ENCODE measurements around the gene APCDD1.
"Not testable (repeated sequence)": the region's sequence is repeated elsewhere in the genome, so short reads cannot be mapped to it uniquely, and the experiment has no call there.

Gene APCDD1

GRCh38 chr18:10530852-10531251 is 76.4 kb downstream of the APCDD1 start:
- Histone ChIP-seq H3K79me2 (peaks cover 10% of the 10 kb centered on the region), H3K27me3 (ENCODE audit: control insufficient read depth, insufficient read depth, low read length) (no peaks in the 10 kb centered on the region), H3K4me2 (ENCODE audit: low read length) (no peak overlapping the region), H3K27ac (no peak overlapping the region), H3K4me3 (ENCODE audit: low read depth, low read length) (no peak overlapping the region), H3K9me3 (ENCODE audit: control insufficient read depth, low read length) (no peaks in the 10 kb centered on the region), H3K9ac (no peak overlapping the region), H2AFZ (no peak overlapping the region), H3K4me1 (peaks cover 2% of the 10 kb centered on the region), H3K36me3 (ENCODE audit: control insufficient read depth, insufficient read depth, low read length) (no peaks in the 10 kb centered on the region)
- TF ChIP-seq, protein P1, sequence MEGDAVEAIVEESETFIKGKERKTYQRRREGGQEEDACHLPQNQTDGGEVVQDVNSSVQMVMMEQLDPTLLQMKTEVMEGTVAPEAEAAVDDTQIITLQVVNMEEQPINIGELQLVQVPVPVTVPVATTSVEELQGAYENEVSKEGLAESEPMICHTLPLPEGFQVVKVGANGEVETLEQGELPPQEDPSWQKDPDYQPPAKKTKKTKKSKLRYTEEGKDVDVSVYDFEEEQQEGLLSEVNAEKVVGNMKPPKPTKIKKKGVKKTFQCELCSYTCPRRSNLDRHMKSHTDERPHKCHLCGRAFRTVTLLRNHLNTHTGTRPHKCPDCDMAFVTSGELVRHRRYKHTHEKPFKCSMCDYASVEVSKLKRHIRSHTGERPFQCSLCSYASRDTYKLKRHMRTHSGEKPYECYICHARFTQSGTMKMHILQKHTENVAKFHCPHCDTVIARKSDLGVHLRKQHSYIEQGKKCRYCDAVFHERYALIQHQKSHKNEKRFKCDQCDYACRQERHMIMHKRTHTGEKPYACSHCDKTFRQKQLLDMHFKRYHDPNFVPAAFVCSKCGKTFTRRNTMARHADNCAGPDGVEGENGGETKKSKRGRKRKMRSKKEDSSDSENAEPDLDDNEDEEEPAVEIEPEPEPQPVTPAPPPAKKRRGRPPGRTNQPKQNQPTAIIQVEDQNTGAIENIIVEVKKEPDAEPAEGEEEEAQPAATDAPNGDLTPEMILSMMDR (IDR thresholded peaks at IDR 0.05), result no peak

GRCh38 chr18:10533111-10533510 is 78.7 kb downstream of the APCDD1 start:
- Histone ChIP-seq H3K9me3 (ENCODE audit: control insufficient read depth, low read length) (no peaks in the 10 kb centered on the region), H3K79me2 (no peaks in the 10 kb centered on the region), H3K4me3 (ENCODE audit: low read depth, low read length) (no peak overlapping the region), H3K27ac (no peak overlapping the region), H3K4me1 (no peaks in the 10 kb centered on the region), H3K4me2 (ENCODE audit: low read length) (no peak overlapping the region), H3K36me3 (ENCODE audit: control insufficient read depth, insufficient read depth, low read length) (no peaks in the 10 kb centered on the region), H3K27me3 (ENCODE audit: control insufficient read depth, insufficient read depth, low read length) (no peaks in the 10 kb centered on the region), H3K9ac (no peak overlapping the region), H2AFZ (no peak overlapping the region)
- TF ChIP-seq, protein P1 (IDR thresholded peaks at IDR 0.05), result no peak

GRCh38 chr18:10536280-10536679 is 81.8 kb downstream of the APCDD1 start:
- H3K9me3 ChIP-seq (ENCODE audit: control insufficient read depth, low read length), result no peaks in the 10 kb centered on the region
- no peak overlapping the region for H2AFZ ChIP-seq
- H3K4me2 ChIP-seq (ENCODE audit: low read length), result no peak overlapping the region
- H3K9ac ChIP-seq, result no peak overlapping the region
- H3K36me3 ChIP-seq (ENCODE audit: control insufficient read depth, insufficient read depth, low read length), result no peaks in the 10 kb centered on the region
- H3K27ac ChIP-seq, result no peak overlapping the region
- no peaks in the 10 kb centered on the region for H3K27me3 ChIP-seq (ENCODE audit: control insufficient read depth, insufficient read depth, low read length)
- peaks cover 3% of the 10 kb centered on the region for H3K79me2 ChIP-seq
- no peak overlapping the region for H3K4me3 ChIP-seq (ENCODE audit: low read depth, low read length)
- TF ChIP-seq, protein P1 (IDR thresholded peaks at IDR 0.05), result no peak
- no peaks in the 10 kb centered on the region for H3K4me1 ChIP-seq

- H3K4me1 ChIP-seq, result no peaks in the 10 kb centered on the region
- no peaks in the 10 kb centered on the region for H3K36me3 ChIP-seq (ENCODE audit: control insufficient read depth, insufficient read depth, low read length)
Observed at GRCh38 chr18:10537765-10538164, 83.3 kb downstream of the APCDD1 start.

DNA sequence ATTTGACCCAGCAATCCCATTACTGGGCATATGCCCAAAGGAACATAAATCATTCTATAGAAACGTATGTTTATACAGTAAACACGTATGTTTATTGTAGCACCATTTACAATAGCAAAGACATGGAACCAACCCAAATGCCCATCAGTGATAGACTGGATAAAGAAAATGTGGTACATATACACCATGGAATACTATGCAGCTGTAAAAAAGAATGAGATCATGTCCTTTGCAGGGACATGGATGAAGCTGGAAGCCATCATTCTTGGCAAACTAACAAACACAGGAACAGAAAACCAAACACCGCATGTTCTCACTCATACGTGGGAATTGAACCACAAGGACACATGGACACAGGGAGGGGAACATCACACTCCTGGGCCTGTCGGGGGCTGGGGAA is 84.7 kb downstream of the APCDD1 start:
- not testable (repeated sequence) for H3K9me3 ChIP-seq (ENCODE audit: control insufficient read depth, low read length); H3K4me2 ChIP-seq (ENCODE audit: low read length); H3K36me3 ChIP-seq (ENCODE audit: control insufficient read depth, insufficient read depth, low read length); H3K9ac ChIP-seq; H3K79me2 ChIP-seq; H2AFZ ChIP-seq; H3K27ac ChIP-seq; H3K27me3 ChIP-seq (ENCODE audit: control insufficient read depth, insufficient read depth, low read length); H3K4me1 ChIP-seq; H3K4me3 ChIP-seq (ENCODE audit: low read depth, low read length)

More at GRCh38 chr18:10537765-10538164, 83.3 kb downstream of the APCDD1 start:
- H3K4me3 ChIP-seq (ENCODE audit: low read depth, low read length), result no peak overlapping the region
- peaks cover 3% of the 10 kb centered on the region for H3K79me2 ChIP-seq
- no peaks in the 10 kb centered on the region for H3K27me3 ChIP-seq (ENCODE audit: control insufficient read depth, insufficient read depth, low read length)
- H3K4me2 ChIP-seq (ENCODE audit: low read length), result no peak overlapping the region
- H2AFZ ChIP-seq, result no peak overlapping the region
- no peak overlapping the region for H3K27ac ChIP-seq
- H3K9me3 ChIP-seq (ENCODE audit: control insufficient read depth, low read length), result no peaks in the 10 kb centered on the region
- TF ChIP-seq, protein P1 (IDR thresholded peaks at IDR 0.05), result no peak
- H3K9ac ChIP-seq, result no peak overlapping the region
